Tibial artery (tissue), 4 donors: ENCODE results near the gene PRKAR2B.

Experiments used
- DNase-seq, 2 donors: peaks; one replicate each; pipeline ENCODE4 v3.0.0-alpha.2; 2019
- H3K27ac ChIP-seq, 2 donors: fragments of 200-600 bp; sonication (generic) in 1 of 2; 1 replicate in 1 of 2; 2 replicates in 1 of 2; pipeline ENCODE4 v1.5.1; 2018 to 2019; ENCODE audit warnings: mild to moderate bottlenecking in 1 of 2
- H3K27me3 ChIP-seq, 2 donors: fragments of 200-600 bp; sonication (generic) in 1 of 2; one replicate each; pipeline versions ENCODE4 v1.5.1 to v1.6.0; 2016 to 2019
- H3K36me3 ChIP-seq, 3 donors: fragments of 200-600 bp; sonication (generic) in 2 of 3; one replicate each; pipeline ENCODE4 v1.5.1; 2016 to 2019; ENCODE audit warnings: mild to moderate bottlenecking in 2 of 3
- H3K4me1 ChIP-seq, 4 donors: fragments of 200-600 bp; sonication (generic) in 2 of 4; 1 replicate in 3 of 4; 2 replicates in 1 of 4; pipeline ENCODE4 v1.5.1; 2016 to 2019
- H3K4me3 ChIP-seq, 2 donors: fragments of 200-600 bp; sonication (generic) in 1 of 2; 1 replicate in 1 of 2; 2 replicates in 1 of 2; pipeline ENCODE4 v1.5.1; 2018 to 2019; ENCODE audit warnings: mild to moderate bottlenecking in 2 of 2
- H3K9me3 ChIP-seq, 3 donors: fragments of 200-600 bp; sonication (generic) in 1 of 3; one replicate each; pipeline ENCODE4 v1.5.1; 2016 to 2019
- intact Hi-C: fragments of 100-400 bp; cut with DNase I; formaldehyde crosslinking; loops from one replicate; pipeline ENCODE4 v1.15.0; 2023; ENCODE audit warnings: low total_unique reads
- TF ChIP-seq, protein P1 (sequence below), 2 experiments: fragments of 200-600 bp in 1 of 2; fragments of 450-650 bp in 1 of 2; IDR thresholded peaks; one replicate each; pipeline ENCODE4 v1.5.1; 2017 to 2019; ENCODE audit warnings: antibody characterized with exemption in 2 of 2, mild to moderate bottlenecking in 1 of 2, moderate library complexity in 1 of 2

The PRKAR2B gene

DNA sequence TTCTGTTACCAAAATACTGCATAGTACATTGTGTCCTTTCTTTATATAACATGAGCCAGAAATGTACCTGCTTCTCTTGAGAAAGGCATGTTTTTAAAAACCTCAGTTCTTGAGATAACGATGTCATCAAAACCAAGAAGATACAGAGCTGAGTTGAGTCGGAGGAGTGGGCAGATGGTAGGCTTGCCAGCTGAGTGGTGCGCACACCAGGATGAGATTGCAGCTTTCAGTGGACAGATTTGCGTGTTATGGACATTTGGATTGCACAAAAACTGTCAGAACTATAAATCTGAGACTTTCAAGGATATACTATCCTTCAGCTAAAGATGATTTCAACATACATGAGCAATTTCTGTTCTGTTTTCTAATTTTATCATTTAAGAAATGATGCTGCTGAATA lies 25.0 kb downstream of the PRKAR2B start:
- H3K36me3 ChIP-seq = no peaks in the 10 kb centered on the region
- no peaks in the 10 kb centered on the region for H3K4me1 ChIP-seq
- intact Hi-C loops = no loop called here
- no peak overlapping the region for H3K4me3 ChIP-seq
- H3K27me3 ChIP-seq = no peaks in the 10 kb centered on the region
- TF ChIP-seq, protein P1, sequence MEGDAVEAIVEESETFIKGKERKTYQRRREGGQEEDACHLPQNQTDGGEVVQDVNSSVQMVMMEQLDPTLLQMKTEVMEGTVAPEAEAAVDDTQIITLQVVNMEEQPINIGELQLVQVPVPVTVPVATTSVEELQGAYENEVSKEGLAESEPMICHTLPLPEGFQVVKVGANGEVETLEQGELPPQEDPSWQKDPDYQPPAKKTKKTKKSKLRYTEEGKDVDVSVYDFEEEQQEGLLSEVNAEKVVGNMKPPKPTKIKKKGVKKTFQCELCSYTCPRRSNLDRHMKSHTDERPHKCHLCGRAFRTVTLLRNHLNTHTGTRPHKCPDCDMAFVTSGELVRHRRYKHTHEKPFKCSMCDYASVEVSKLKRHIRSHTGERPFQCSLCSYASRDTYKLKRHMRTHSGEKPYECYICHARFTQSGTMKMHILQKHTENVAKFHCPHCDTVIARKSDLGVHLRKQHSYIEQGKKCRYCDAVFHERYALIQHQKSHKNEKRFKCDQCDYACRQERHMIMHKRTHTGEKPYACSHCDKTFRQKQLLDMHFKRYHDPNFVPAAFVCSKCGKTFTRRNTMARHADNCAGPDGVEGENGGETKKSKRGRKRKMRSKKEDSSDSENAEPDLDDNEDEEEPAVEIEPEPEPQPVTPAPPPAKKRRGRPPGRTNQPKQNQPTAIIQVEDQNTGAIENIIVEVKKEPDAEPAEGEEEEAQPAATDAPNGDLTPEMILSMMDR (IDR thresholded peaks at IDR 0.05) = no peak
- no peaks in the 10 kb centered on the region for H3K9me3 ChIP-seq
- no peak overlapping the region for H3K27ac ChIP-seq
- no peak for DNase-seq

DNA sequence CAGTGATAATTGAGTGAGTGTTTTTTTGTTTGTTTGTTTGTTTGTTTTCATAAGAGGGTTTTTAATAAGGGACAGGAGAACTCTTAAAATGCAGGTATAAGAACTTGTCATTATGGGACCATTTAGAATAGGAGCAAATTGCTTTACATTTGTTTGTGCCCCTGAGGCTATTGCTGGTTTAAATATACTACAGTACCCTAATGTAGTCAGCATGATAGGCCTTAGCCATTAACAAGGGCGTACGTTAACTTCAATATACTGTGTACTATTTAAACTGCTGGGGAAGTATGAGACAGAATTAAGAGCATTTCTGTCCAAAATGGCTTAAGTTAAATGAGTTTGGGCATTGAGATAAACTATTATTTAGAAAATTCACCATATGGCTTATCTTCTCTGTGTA lies 26.2 kb downstream of the PRKAR2B start:
- Histone ChIP-seq H3K36me3 (no peaks in the 10 kb centered on the region), H3K27me3 (no peaks in the 10 kb centered on the region), H3K4me3 (no peak overlapping the region), H3K27ac (no peak overlapping the region), H3K4me1 (no peaks in the 10 kb centered on the region), H3K9me3 (no peaks in the 10 kb centered on the region)
- intact Hi-C loops = no loop called here
- TF ChIP-seq, protein P1 (IDR thresholded peaks at IDR 0.05) = no peak
- DNase-seq = no peak

DNA sequence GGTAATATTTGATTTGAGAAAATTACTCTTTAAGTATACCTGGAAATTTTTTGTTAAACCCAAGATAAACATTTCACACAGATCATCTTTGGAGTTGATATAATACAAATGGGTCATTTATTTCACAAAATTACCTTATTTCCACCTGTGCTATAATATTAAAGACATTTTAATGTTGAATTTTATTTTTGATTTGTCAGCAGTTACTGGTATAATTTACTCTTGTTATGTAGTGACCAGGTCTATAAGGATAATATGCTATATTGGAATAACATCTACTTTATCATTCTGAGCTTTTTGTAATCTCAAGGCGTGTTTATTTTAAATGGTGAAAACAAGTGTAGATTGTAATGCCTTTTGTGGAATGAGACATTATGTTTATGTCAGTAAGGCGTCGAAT lies 26.6 kb downstream of the PRKAR2B start:
- no peak overlapping the region for H3K27ac ChIP-seq
- H3K4me3 ChIP-seq = no peak overlapping the region
- H3K27me3 ChIP-seq = no peaks in the 10 kb centered on the region
- H3K9me3 ChIP-seq = no peaks in the 10 kb centered on the region
- TF ChIP-seq, protein P1 (IDR thresholded peaks at IDR 0.05) = no peak
- H3K4me1 ChIP-seq = no peaks in the 10 kb centered on the region
- DNase-seq = no peak
- intact Hi-C loops = no loop called here
- no peaks in the 10 kb centered on the region for H3K36me3 ChIP-seq

DNA sequence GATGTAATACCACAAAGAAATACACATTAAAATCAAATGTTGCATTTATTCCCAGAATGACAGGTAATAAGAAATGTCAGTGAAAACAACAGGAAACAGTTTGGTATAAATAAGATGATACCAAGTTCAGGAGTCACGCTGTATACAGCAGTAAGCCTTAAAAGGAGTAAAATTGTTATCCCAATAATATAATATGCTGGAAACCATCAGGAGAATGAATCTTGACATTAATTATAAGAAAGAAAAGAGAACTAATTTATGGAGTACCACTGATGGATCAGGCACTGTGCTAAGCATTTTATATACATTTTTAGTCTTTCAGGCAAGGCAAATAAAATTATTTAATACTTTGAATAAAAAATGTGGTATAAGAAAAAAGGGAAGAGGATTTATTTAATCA lies 27.6 kb downstream of the PRKAR2B start:
- no peak for DNase-seq
- no peaks in the 10 kb centered on the region for H3K27me3 ChIP-seq
- intact Hi-C loops = no loop called here
- no peaks in the 10 kb centered on the region for H3K9me3 ChIP-seq
- H3K36me3 ChIP-seq = no peaks in the 10 kb centered on the region
- no peaks in the 10 kb centered on the region for H3K4me1 ChIP-seq
- no peak overlapping the region for H3K27ac ChIP-seq
- H3K4me3 ChIP-seq = no peak overlapping the region
- TF ChIP-seq, protein P1 (IDR thresholded peaks at IDR 0.05) = no peak

DNA sequence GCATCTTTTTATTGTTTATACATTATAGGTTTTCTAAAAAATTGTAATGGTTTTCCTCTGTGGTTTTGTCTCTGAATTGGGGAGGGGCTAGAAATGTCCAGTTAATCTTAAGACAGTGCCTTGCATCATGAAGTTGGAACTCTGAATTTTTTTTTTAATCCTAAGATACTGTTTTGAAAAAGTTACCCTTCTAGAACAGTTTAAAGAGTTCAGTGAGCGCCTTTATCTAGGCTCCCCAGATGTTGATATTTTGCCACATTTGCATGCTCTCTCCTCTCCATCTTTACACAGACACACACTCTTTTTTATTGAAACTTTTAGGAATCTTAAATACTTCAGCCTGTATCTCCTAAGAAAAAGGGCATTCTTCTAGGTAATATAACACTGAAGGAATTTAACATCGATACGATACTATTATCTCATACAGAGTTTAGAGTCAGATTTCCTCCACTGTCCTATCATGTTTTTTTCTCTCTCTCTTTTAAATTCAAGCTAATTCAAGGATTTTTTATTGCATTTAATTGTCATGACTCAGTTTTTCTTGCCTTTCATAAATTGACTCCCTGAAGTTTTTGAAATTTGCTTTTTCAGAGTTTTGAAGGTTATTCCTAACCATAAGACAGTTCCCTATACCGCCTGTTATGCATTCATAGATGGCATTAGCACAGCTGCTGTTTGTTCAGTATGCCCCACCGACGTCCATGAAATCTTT lies 31.5 kb downstream of the PRKAR2B start:
- Histone ChIP-seq H3K4me3 (no peak overlapping the region), H3K9me3 (no peaks in the 10 kb centered on the region), H3K27ac (no peak overlapping the region), H3K27me3 (no peaks in the 10 kb centered on the region), H3K4me1 (no peaks in the 10 kb centered on the region), H3K36me3 (no peaks in the 10 kb centered on the region)
- DNase-seq = no peak
- intact Hi-C loops = no loop called here
- TF ChIP-seq, protein P1 (IDR thresholded peaks at IDR 0.05) = no peak
